Sigmoid colon (tissue), 7 donors: ENCODE data around the gene FCER2. TPM values are rescaled to one million over a fixed set of nuclear protein-coding genes. Genes with fewer than 3 reads are reported as not detected.

Experiments used
- DNase-seq: peaks from one replicate; pipeline ENCODE4 v3.0.0-alpha.2; 2019
- H3K27ac ChIP-seq, 4 donors: fragments of 200-600 bp; sonication (generic); one replicate each; pipeline ENCODE4 v1.5.1; 2016 to 2019; ENCODE audit warnings: mild to moderate bottlenecking in 1 of 4
- H3K27me3 ChIP-seq, 3 donors: fragments of 200-600 bp; sonication (generic); one replicate each; pipeline ENCODE4 v1.5.1; 2019; ENCODE audit warnings: mild to moderate bottlenecking in 1 of 3
- H3K36me3 ChIP-seq, 4 donors: fragments of 200-600 bp; sonication (generic); one replicate each; pipeline ENCODE4 v1.5.1; 2016 to 2019
- H3K4me1 ChIP-seq, 4 donors: fragments of 200-600 bp; sonication (generic); one replicate each; pipeline ENCODE4 v1.5.1; 2017 to 2019
- H3K4me3 ChIP-seq, 4 donors: fragments of 200-600 bp; sonication (generic); one replicate each; pipeline ENCODE4 v1.5.1; 2017 to 2019; ENCODE audit warnings: mild to moderate bottlenecking in 2 of 4, moderate library complexity in 1 of 4
- H3K9me3 ChIP-seq, 4 donors: fragments of 200-600 bp in 3 of 4; sonication (generic) in 3 of 4; one replicate each; pipeline versions ENCODE4 v1.5.1 to v1.6.1; 2013 to 2019
- CTCF ChIP-seq, 4 experiments: fragments of 450-650 bp in 3 of 4; fragments of 200-600 bp in 1 of 4; IDR thresholded peaks; one replicate each; pipeline ENCODE4 v1.5.1; 2016 to 2019; ENCODE audit warnings: antibody characterized with exemption in 4 of 4, mild to moderate bottlenecking in 3 of 4, moderate library complexity in 2 of 4
- EP300 ChIP-seq, 4 donors: sonication (generic); formaldehyde crosslinking; IDR thresholded peaks; one replicate each; pipeline ENCODE4 v1.6.1; 2017; ENCODE audit warnings: antibody characterized with exemption in 4 of 4
- POLR2A ChIP-seq, 2 donors: fragments of 450-650 bp; IDR thresholded peaks; one replicate each; pipeline ENCODE4 v1.6.1; 2016; ENCODE audit warnings: antibody characterized with exemption in 2 of 2, mild to moderate bottlenecking in 2 of 2, moderate library complexity in 2 of 2
- POLR2AphosphoS5 ChIP-seq, 4 donors: sonication (generic); formaldehyde crosslinking; IDR thresholded peaks; one replicate each; pipeline ENCODE4 v1.6.1; 2017; ENCODE audit warnings: antibody characterized with exemption in 4 of 4
- WGBS, 2 donors: extraction: QIAGEN DNeasy Blood & Tissue Kit; methylation state at CpG; one replicate each; pipeline ENCODE4 v1.1.7; 2013; 5-methylcytosine and 5-hydroxymethylcytosine counted together
- intact Hi-C: fragments of 100-400 bp; cut with DNase I; formaldehyde crosslinking; loops from one replicate; pipeline ENCODE4 v1.15.1; 2023
- polyA plus RNA-seq, 3 donors: library from polyadenylated mRNA; stranded (reverse); fragments of 200-250 nt; gene quantifications; one replicate each; pipeline ENCODE4 v1.2.3, GENCODE V29; 2013
- total RNA-seq, 4 donors: library from RNA; depleted of rRNA; stranded (reverse); fragments of >200 nt; gene quantifications; one replicate each; pipeline ENCODE4 v1.1.0, GENCODE V29; 2016
- donor health status: healthy with polysubstance abuse.
- donor health status: Bipolar disorder and iron deficiency.
- donor health status: healthy.

Gene FCER2
- total and polyA plus RNA-seq, 7 donors, result 0.27 to 14.7 (median 0.61) TPM; not detected in 1

GRCh38 chr19:7699417-7700401 lies 2.2 kb downstream of the FCER2 start:
- no peak overlapping the region for H3K27ac ChIP-seq
- H3K4me3 ChIP-seq, result no peak overlapping the region
- no peak for DNase-seq
- WGBS, 2 donors, result 54 to 57% methylated on average over 15 of the region's 15 CpGs
- peaks cover 5 to 64% (median 35%) of the 10 kb centered on the region in 3 donors for H3K27me3 ChIP-seq
- no peaks in the 10 kb centered on the region for H3K4me1 ChIP-seq
- intact Hi-C loops, result no loop called here
- TF ChIP-seq EP300 (IDR thresholded peaks at IDR 0.05), result no peak
- no peak for TF ChIP-seq POLR2AphosphoS5 (IDR thresholded peaks at IDR 0.05)
- TF ChIP-seq POLR2A (IDR thresholded peaks at IDR 0.05), result no peak
- TF ChIP-seq CTCF (IDR thresholded peaks at IDR 0.05), result no peak
- no peaks in the 10 kb centered on the region for H3K36me3 ChIP-seq
- H3K9me3 ChIP-seq, result no peaks in the 10 kb centered on the region

- H3K27me3 ChIP-seq, result peaks cover 5 to 58% (median 35%) of the 10 kb centered on the region in 3 donors
- H3K36me3 ChIP-seq, result no peaks in the 10 kb centered on the region
- no peaks in the 10 kb centered on the region for H3K4me1 ChIP-seq
- TF ChIP-seq POLR2AphosphoS5 (IDR thresholded peaks at IDR 0.05) (no peak), POLR2A (IDR thresholded peaks at IDR 0.05) (no peak), CTCF (IDR thresholded peaks at IDR 0.05) (no peak), EP300 (IDR thresholded peaks at IDR 0.05) (no peak)
- DNase-seq, result no peak
- WGBS, 2 donors, result 26 to 37% methylated on average over 2 of the region's 2 CpGs
- no peak overlapping the region for H3K4me3 ChIP-seq
- H3K27ac ChIP-seq, result no peak overlapping the region
- intact Hi-C loops, result no loop called here
- no peaks in the 10 kb centered on the region for H3K9me3 ChIP-seq
Measured at GRCh38 chr19:7699003-7699402, 2.9 kb downstream of the FCER2 start.

GRCh38 chr19:7698583-7698982 lies 3.3 kb downstream of the FCER2 start:
- no peaks in the 10 kb centered on the region for H3K36me3 ChIP-seq
- DNase-seq, result no peak
- no peak overlapping the region for H3K27ac ChIP-seq
- TF ChIP-seq EP300 (IDR thresholded peaks at IDR 0.05) (no peak), POLR2A (IDR thresholded peaks at IDR 0.05) (no peak), POLR2AphosphoS5 (IDR thresholded peaks at IDR 0.05) (no peak), CTCF (IDR thresholded peaks at IDR 0.05) (no peak)
- no peak overlapping the region for H3K4me3 ChIP-seq
- no peaks in the 10 kb centered on the region for H3K4me1 ChIP-seq
- intact Hi-C loops, result no loop called here
- H3K27me3 ChIP-seq, result peaks cover 5 to 55% (median 35%) of the 10 kb centered on the region in 3 donors
- no peaks in the 10 kb centered on the region for H3K9me3 ChIP-seq
- 24 to 45% methylated on average over 11 of the region's 11 CpGs for WGBS, 2 donors

GRCh38 chr19:7697721-7698287 lies 4.1 kb downstream of the FCER2 start:
- intact Hi-C loops, result no loop called here
- no peaks in the 10 kb centered on the region for H3K4me1 ChIP-seq
- H3K27ac ChIP-seq, result no peak overlapping the region
- peaks cover 5 to 51% (median 35%) of the 10 kb centered on the region in 3 donors for H3K27me3 ChIP-seq
- 75 to 85% methylated on average over 10 of the region's 10 CpGs for WGBS, 2 donors
- TF ChIP-seq POLR2AphosphoS5 (IDR thresholded peaks at IDR 0.05), result no peak
- no peak for TF ChIP-seq CTCF (IDR thresholded peaks at IDR 0.05)
- no peak for TF ChIP-seq EP300 (IDR thresholded peaks at IDR 0.05)
- TF ChIP-seq POLR2A (IDR thresholded peaks at IDR 0.05), result no peak
- H3K4me3 ChIP-seq, result no peak overlapping the region
- no peaks in the 10 kb centered on the region for H3K36me3 ChIP-seq
- DNase-seq, result no peak
- no peaks in the 10 kb centered on the region for H3K9me3 ChIP-seq
